ENCODE results near the gene MYO16.

GRCh38 chr13:109152311-109152820 lies 523.0 kb downstream of the MYO16 start:
- TF ChIP-seq SUZ12 (IDR thresholded peaks at IDR 0.05; ENCODE audit: extremely low read depth, insufficient read depth, insufficient read length) (no peak), ZNF274 (IDR thresholded peaks at IDR 0.05; ENCODE audit: low read depth, low read length) (no peak), YY1 (IDR thresholded peaks at IDR 0.05; ENCODE audit: insufficient read depth, insufficient read length) (no peak)
